ENCODE measurements around the gene RFX2.

RFX2 gene

DNA sequence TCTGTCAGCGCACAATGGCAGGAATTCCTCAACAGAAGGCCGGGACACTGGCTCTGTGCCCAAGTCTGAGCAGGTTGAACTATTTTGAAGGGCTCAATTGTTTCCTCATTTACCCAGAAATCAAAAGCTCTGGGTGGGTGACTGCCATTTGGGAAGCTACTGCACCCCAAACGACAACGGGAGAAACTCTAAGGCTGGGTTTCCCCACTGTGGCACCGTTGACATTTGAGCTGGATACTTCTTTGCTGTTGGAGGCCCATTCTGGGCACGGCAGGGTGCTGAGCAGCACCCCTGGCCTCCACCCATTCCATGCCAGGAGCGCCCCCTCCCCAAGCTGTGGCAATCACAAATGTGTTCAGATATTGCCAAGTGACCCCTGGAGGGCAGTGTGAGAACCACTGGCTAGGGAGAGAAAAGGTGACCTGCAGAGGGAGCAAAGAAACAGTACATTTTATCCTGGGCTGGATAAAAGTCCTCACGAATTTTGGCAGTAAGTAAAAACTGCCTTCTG, 62.5 kb downstream of the RFX2 start:
- peak in 1 of 2 donors; percentile 59 for DNase-seq
- no peaks in the 10 kb centered on the region for H3K27me3 ChIP-seq
- no peak overlapping the region for H3K4me3 ChIP-seq
- peak overlapping the region in 1 of 2 donors; percentile 1 for H3K27ac ChIP-seq
- intact Hi-C loops (cut with DNase I; ENCODE audit: low total_unique reads) = loop anchor here (1.0 kb wide), 1 partner anchor 78 kb away; no protein-coding TSS in a partner anchor
- H3K4me1 ChIP-seq = peaks cover 0 to 16% (median 8%) of the 10 kb centered on the region in 4 donors
- H3K36me3 ChIP-seq = peaks cover 11 to 22% (median 12%) of the 10 kb centered on the region in 3 donors
- no peaks in the 10 kb centered on the region for H3K9me3 ChIP-seq
- TF ChIP-seq, protein P1, sequence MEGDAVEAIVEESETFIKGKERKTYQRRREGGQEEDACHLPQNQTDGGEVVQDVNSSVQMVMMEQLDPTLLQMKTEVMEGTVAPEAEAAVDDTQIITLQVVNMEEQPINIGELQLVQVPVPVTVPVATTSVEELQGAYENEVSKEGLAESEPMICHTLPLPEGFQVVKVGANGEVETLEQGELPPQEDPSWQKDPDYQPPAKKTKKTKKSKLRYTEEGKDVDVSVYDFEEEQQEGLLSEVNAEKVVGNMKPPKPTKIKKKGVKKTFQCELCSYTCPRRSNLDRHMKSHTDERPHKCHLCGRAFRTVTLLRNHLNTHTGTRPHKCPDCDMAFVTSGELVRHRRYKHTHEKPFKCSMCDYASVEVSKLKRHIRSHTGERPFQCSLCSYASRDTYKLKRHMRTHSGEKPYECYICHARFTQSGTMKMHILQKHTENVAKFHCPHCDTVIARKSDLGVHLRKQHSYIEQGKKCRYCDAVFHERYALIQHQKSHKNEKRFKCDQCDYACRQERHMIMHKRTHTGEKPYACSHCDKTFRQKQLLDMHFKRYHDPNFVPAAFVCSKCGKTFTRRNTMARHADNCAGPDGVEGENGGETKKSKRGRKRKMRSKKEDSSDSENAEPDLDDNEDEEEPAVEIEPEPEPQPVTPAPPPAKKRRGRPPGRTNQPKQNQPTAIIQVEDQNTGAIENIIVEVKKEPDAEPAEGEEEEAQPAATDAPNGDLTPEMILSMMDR (IDR thresholded peaks at IDR 0.05) = peak; percentile 43 to 67

DNA sequence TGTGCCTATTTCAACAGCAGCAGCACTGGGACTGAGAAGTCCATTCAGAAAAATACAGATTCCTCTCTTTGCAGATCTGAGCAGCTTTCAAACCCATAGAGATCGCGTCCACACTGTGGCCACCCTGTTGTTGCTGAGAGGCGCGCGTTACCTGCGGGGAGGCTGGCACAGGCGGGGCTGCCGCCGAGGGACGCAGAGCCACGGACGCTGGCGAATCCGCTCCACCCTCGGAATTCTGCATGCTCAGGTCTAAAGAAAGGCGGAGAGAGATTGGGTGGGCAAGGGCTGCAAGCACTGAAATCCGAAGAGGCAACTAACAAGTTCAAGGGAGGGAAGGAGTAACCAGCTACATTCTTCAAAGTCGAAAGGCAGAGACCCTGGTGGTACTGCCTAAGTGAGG, 63.0 kb downstream of the RFX2 start:
- Histone ChIP-seq H3K9me3 (no peaks in the 10 kb centered on the region), H3K27me3 (no peaks in the 10 kb centered on the region), H3K4me3 (no peak overlapping the region), H3K4me1 (peaks cover 0 to 16% (median 8%) of the 10 kb centered on the region in 4 donors), H3K36me3 (peaks cover 15 to 27% (median 17%) of the 10 kb centered on the region in 3 donors), H3K27ac (no peak overlapping the region)
- TF ChIP-seq, protein P1 (IDR thresholded peaks at IDR 0.05) = no peak
- peak in 1 of 2 donors; percentile 29 for DNase-seq
- intact Hi-C loops (cut with DNase I; ENCODE audit: low total_unique reads) = no loop called here

DNA sequence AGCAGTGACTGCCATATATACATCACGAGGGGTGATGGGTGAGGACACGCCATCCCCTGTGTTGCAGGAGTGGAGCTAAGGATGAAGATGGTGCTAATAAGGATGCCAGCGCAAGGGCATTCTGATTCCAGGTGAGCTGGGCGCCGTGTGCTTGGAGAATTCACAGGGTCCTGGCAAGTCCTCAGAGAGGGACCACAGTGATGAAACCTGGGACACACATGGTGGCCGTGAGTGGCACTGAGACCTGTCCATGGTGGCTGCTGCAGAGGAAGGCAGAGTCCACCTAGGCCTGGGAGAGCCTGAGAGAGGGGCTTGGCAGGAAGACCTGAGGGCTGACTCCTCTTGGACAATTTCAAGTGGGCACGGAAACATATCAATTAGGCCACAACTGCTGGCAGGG, 65.2 kb downstream of the RFX2 start:
- H3K4me1 ChIP-seq = peaks cover 0 to 16% (median 8%) of the 10 kb centered on the region in 4 donors
- no peak overlapping the region for H3K4me3 ChIP-seq
- peak in 1 of 2 donors; percentile 52 for DNase-seq
- H3K27ac ChIP-seq = no peak overlapping the region
- H3K9me3 ChIP-seq = no peaks in the 10 kb centered on the region
- peaks cover 15 to 47% (median 33%) of the 10 kb centered on the region in 3 donors for H3K36me3 ChIP-seq
- TF ChIP-seq, protein P1 (IDR thresholded peaks at IDR 0.05) = no peak
- intact Hi-C loops (cut with DNase I; ENCODE audit: low total_unique reads) = no loop called here
- H3K27me3 ChIP-seq = no peaks in the 10 kb centered on the region

DNA sequence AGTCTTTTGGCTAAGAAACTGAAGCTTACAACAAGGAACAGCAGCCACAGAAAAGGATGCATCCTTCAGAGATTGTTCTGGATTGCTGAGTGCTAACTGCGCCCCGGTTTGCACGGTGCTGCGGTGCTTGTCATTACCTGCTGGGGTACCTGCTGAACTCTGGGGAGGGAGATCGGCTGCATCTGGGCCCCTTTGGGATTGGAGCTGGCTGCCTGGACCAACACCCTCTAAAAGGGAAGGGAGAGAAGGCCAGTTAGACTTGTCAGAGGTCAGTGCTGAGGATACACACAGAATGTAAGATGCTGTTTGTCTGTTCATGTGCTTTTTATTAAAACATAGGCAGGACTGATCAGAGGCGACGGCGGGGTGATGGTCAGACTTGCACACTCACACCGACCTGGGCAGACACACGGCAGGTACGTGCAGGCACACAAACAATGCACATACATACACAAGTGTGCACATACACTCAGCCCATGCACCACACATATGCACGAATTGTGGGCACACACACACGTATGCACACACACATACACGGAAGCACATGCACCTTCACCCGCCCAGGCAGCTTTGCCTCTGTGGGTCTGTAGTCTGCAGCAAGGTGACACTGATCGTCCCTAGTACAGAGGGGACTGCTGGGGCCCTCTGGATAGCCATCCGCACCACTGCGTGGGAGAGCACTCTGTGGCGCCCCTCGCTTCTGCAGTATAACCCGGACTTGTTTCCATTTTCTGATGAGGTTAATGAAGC, 66.1 kb downstream of the RFX2 start:
- H3K36me3 ChIP-seq = peaks cover 22 to 56% (median 41%) of the 10 kb centered on the region in 3 donors

DNA sequence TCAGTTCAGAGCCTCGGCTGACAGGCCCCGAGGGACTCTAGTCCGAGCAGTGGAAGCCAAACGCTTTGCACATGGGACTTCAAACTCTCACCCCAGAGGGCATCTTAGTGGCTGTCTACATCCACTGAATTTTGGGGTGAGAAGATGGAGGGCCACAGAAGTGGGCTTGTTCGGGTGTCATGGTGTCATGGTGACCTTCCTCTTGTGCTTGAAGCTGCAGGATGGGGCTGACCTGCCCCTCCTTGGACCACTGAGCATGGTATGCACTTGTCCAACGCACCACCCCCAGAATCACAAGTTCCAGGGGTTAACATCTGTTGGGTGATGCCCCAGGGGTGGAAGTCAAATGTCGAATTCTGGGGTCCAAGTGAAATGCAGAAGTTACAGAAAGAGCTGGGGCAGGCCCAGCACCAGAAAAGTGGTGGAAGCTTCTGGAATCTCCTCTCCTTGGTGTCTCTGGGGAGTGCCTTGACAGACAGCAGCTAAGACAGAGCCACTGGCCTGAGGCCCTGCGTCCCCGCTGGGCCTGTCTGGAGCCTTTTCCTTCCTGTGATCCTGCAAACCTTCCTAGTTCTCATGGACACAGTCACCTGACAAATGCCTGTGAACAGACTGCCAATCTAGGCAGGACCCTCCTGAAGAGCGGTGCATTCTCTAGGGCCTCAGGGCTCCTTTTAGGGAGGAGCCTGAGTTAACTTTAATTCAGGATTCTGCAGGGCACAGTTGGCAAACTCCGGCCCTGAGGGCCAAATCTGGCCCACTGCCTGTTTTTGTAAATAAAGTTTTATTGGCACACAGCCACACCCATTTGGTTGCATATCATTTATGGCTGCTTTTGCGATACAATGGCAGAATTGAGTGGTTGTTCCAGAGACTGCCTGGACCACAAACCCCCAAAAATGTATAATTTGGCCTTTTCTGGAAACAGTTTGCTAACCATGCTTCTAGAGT, 67.2 kb downstream of the RFX2 start:
- Histone ChIP-seq H3K27ac (no peak overlapping the region), H3K4me1 (peaks cover 0 to 3% (median 0%) of the 10 kb centered on the region in 4 donors), H3K4me3 (no peak overlapping the region), H3K36me3 (peaks cover 23 to 66% (median 41%) of the 10 kb centered on the region in 3 donors), H3K9me3 (no peaks in the 10 kb centered on the region), H3K27me3 (no peaks in the 10 kb centered on the region)
- TF ChIP-seq, protein P1 (IDR thresholded peaks at IDR 0.05) = no peak
- DNase-seq = no peak
- intact Hi-C loops (cut with DNase I; ENCODE audit: low total_unique reads) = no loop called here

More for the DNA sequence above, 66.1 kb downstream of the RFX2 start:
- no peaks in the 10 kb centered on the region for H3K9me3 ChIP-seq
- peak in 1 of 2 donors; percentile 38 for DNase-seq
- intact Hi-C loops (cut with DNase I; ENCODE audit: low total_unique reads) = no loop called here
- H3K27ac ChIP-seq = no peak overlapping the region
- H3K4me3 ChIP-seq = no peak overlapping the region
- TF ChIP-seq, protein P1 (IDR thresholded peaks at IDR 0.05) = no peak
- H3K4me1 ChIP-seq = peaks cover 0 to 15% (median 7%) of the 10 kb centered on the region in 4 donors
- no peaks in the 10 kb centered on the region for H3K27me3 ChIP-seq

All from tibial artery (tissue), 4 donors.